Adrenal gland (tissue), 12 donors: ENCODE results near the gene BCDIN3D. TPM values are rescaled to one million over a fixed set of nuclear protein-coding genes. Genes with fewer than 3 reads are reported as not detected.

Experiments used
- DNase-seq, 7 donors: peaks; one replicate each; pipeline ENCODE4 v3.0.0-alpha.2; 2019 to 2020
- H3K27ac ChIP-seq, 5 donors: fragments of 200-600 bp; sonication (generic) in 4 of 5; 1 replicate in 3 of 5; 2 replicates in 2 of 5; pipeline versions ENCODE4 v1.5.1 to v1.8.0; 2016 to 2020; ENCODE audit warnings: mild to moderate bottlenecking in 1 of 5
- H3K27me3 ChIP-seq: fragments of 200-600 bp; 2 replicates; pipeline ENCODE4 v1.8.0; 2021
- H3K36me3 ChIP-seq, 2 donors: fragments of 200-600 bp; replicated peaks in 1 of 2; 1 replicate in 1 of 2; 2 replicates in 1 of 2; pipeline versions ENCODE4 v1.5.1 to v1.8.0; 2018 to 2022
- H3K4me1 ChIP-seq, 2 donors: fragments of 200-600 bp; replicated peaks in 1 of 2; 1 replicate in 1 of 2; 2 replicates in 1 of 2; pipeline versions ENCODE4 v1.5.1 to v1.8.0; 2018 to 2021
- H3K4me3 ChIP-seq, 4 donors: fragments of 200-600 bp; sonication (generic) in 3 of 4; one replicate each; pipeline ENCODE4 v1.5.1; 2016 to 2018
- H3K9me3 ChIP-seq, 3 donors: fragments of 200-600 bp; sonication (generic) in 1 of 3; replicated peaks in 1 of 3; 1 replicate in 2 of 3; 2 replicates in 1 of 3; pipeline versions ENCODE4 v1.5.1 to v1.8.0; 2016 to 2021
- CTCF ChIP-seq, 6 experiments: fragments of 450-650 bp in 4 of 6; fragments of 200-600 bp in 2 of 6; sonication (generic) in 1 of 6; IDR thresholded peaks; 1 replicate in 5 of 6; 2 replicates in 1 of 6; pipeline versions ENCODE4 v1.5.1 to v1.8.0; 2016 to 2021; ENCODE audit warnings: antibody characterized with exemption in 6 of 6, mild to moderate bottlenecking in 2 of 6, moderate library complexity in 1 of 6
- POLR2A ChIP-seq, 2 donors: fragments of 450-650 bp; IDR thresholded peaks; one replicate each; pipeline ENCODE4 v1.6.1; 2017; ENCODE audit warnings: antibody characterized with exemption in 2 of 2, mild to moderate bottlenecking in 2 of 2, moderate library complexity in 1 of 2
- WGBS, 4 donors: extraction: QIAGEN DNeasy Blood & Tissue Kit in 2 of 4; methylation state at CpG; one replicate each; pipeline versions ENCODE4 v1.1.5 to v1.1.7; 2013 to 2017; 5-methylcytosine and 5-hydroxymethylcytosine counted together
- intact Hi-C, 2 donors: fragments of 100-400 bp; cut with DNase I; formaldehyde crosslinking; loops; one replicate each; pipeline versions ENCODE4 v1.14.1 to v1.15.0; 2022 to 2023
- polyA plus RNA-seq, 3 donors: library from polyadenylated mRNA; stranded (reverse); fragments of 200-250 nt in 2 of 3; fragments of 350-450 nt in 1 of 3; fragmentation: Illumina TruSeq in 1 of 3; extraction: RNeasy Lipid Tissue Mini Kit (QIAGEN cat#74804) in 1 of 3; gene quantifications; one replicate each; pipeline ENCODE4 v1.2.3, GENCODE V29; 2013 to 2014
- total RNA-seq, 9 donors: library from RNA; depleted of rRNA in 4 of 9; stranded (reverse); fragments of >200 nt in 4 of 9; fragments of 120-200 nt in 1 of 9; fragmentation: NEBNext Ultra II Directional in 1 of 9; extraction: Animal tissue kit (Norgen Biotek cat#: 25700) in 1 of 9; gene quantifications; one replicate each; pipeline versions ENCODE4 v1.1.0 to v1.2.4, GENCODE V29; 2013 to 2023
- donor health status: healthy with polysubstance abuse.
- donor health status: Bipolar disorder and iron deficiency.
- donor health status: DM: yes; HTN: yes; CAD: no.
- donor health status: DM: no; HTN: no; CAD: no.
- donor health status: DM: no; HTN: no; CAD: no.
- donor health status: DM: yes; HTN: yes; CAD: no.

BCDIN3D gene
- total and polyA plus RNA-seq, 12 donors: 1.9 to 8.9 (median 4.8) TPM

GRCh38 chr12:49790741-49791555, 52.0 kb downstream of the BCDIN3D start:
- 76 to 87% (median 81%) methylated on average over 17 to 22 of the region's 22 CpGs for WGBS, 4 donors
- no peak for DNase-seq
- H3K4me3 ChIP-seq: no peak overlapping the region
- intact Hi-C loops: no loop called here
- no peaks in the 10 kb centered on the region for H3K27me3 ChIP-seq
- no peaks in the 10 kb centered on the region for H3K4me1 ChIP-seq
- H3K9me3 ChIP-seq: no peaks in the 10 kb centered on the region
- H3K36me3 ChIP-seq: peaks cover 0 to 42% of the 10 kb centered on the region in 2 donors
- TF ChIP-seq POLR2A (IDR thresholded peaks at IDR 0.05): no peak
- TF ChIP-seq CTCF (IDR thresholded peaks at IDR 0.05): no peak
- no peak overlapping the region for H3K27ac ChIP-seq

GRCh38 chr12:49789992-49790391, 52.9 kb downstream of the BCDIN3D start:
- no peak for DNase-seq
- peaks cover 0 to 34% of the 10 kb centered on the region in 2 donors for H3K36me3 ChIP-seq
- peaks cover under 1 to 3% of the 10 kb centered on the region in 2 donors for H3K4me1 ChIP-seq
- no peak overlapping the region for H3K27ac ChIP-seq
- no peaks in the 10 kb centered on the region for H3K27me3 ChIP-seq
- intact Hi-C loops: no loop called here
- H3K4me3 ChIP-seq: no peak overlapping the region
- H3K9me3 ChIP-seq: no peaks in the 10 kb centered on the region
- 78 to 100% (median 88%) methylated on average over 3 of the region's 3 CpGs for WGBS, 4 donors
- TF ChIP-seq POLR2A (IDR thresholded peaks at IDR 0.05) (no peak), CTCF (IDR thresholded peaks at IDR 0.05) (no peak)

GRCh38 chr12:49787672-49788071, 55.2 kb downstream of the BCDIN3D start:
- no peak overlapping the region for H3K4me3 ChIP-seq
- H3K9me3 ChIP-seq: no peaks in the 10 kb centered on the region
- H3K4me1 ChIP-seq: peaks cover 6 to 22% of the 10 kb centered on the region in 2 donors
- H3K27me3 ChIP-seq: no peaks in the 10 kb centered on the region
- TF ChIP-seq CTCF (IDR thresholded peaks at IDR 0.05) (no peak), POLR2A (IDR thresholded peaks at IDR 0.05) (no peak)
- 89 to 97% (median 92%) methylated on average over 2 of the region's 2 CpGs for WGBS, 4 donors
- intact Hi-C loops: no loop called here
- H3K27ac ChIP-seq: no peak overlapping the region
- peaks cover 0 to 17% of the 10 kb centered on the region in 2 donors for H3K36me3 ChIP-seq
- no peak for DNase-seq

Other genes with a start within 250 kb of the BCDIN3D start
- 1 to 10 TPM in 5 of 9 donors, under 1 TPM in 3, not detected in 1; 0.39 to 2.3 (median 1.1) TPM for gene FAM186B, start 237.5 kb downstream of the BCDIN3D start, total RNA-seq
- gene FAM186B, start 237.5 kb downstream of the BCDIN3D start, polyA plus RNA-seq: 1 to 10 TPM in 1 of 3 donors, under 1 TPM in 2; 0.29 to 1.3 (median 0.37) TPM
- 10 to 100 TPM in 7 of 9 donors, 1 to 10 TPM in 2; 7.2 to 44.8 (median 22.1) TPM for gene PRPF40B, start 219.5 kb downstream of the BCDIN3D start, total RNA-seq
- 100 to 1,000 TPM in 1 of 3 donors, 10 to 100 TPM in 1, 1 to 10 TPM in 1; 9.1 to 125 (median 83.6) TPM for gene PRPF40B, start 219.5 kb downstream of the BCDIN3D start, polyA plus RNA-seq
- gene FMNL3, start 135.7 kb downstream of the BCDIN3D start, total RNA-seq: 10 to 100 TPM in 8 of 9 donors, 1 to 10 TPM in 1; 7.7 to 24.1 (median 19.0) TPM
- 10 to 100 TPM in 1 of 3 donors, 1 to 10 TPM in 2; 4.7 to 11.5 (median 7.0) TPM for gene FMNL3, start 135.7 kb downstream of the BCDIN3D start, polyA plus RNA-seq
- 100 to 1,000 TPM; 580 to 874 (median 762) TPM for gene TMBIM6, start 101.5 kb downstream of the BCDIN3D start, total RNA-seq
- gene TMBIM6, start 101.5 kb downstream of the BCDIN3D start, polyA plus RNA-seq: 100 to 1,000 TPM; 134 to 769 (median 249) TPM
- gene NCKAP5L, start 14.7 kb downstream of the BCDIN3D start, total RNA-seq: 10 to 100 TPM; 16.4 to 58.2 (median 38.6) TPM
- gene NCKAP5L, start 14.7 kb downstream of the BCDIN3D start, polyA plus RNA-seq: 100 to 1,000 TPM in 1 of 3 donors, 10 to 100 TPM in 1, 1 to 10 TPM in 1; 5.5 to 143 (median 38.2) TPM
- 10 to 100 TPM in 3 of 9 donors, 1 to 10 TPM in 5, under 1 TPM in 1; 0.35 to 46.1 (median 3.1) TPM for gene FAIM2, start 60.8 kb upstream of the BCDIN3D start, total RNA-seq
- 10 to 100 TPM; 13.4 to 50.8 (median 45.9) TPM for gene FAIM2, start 60.8 kb upstream of the BCDIN3D start, polyA plus RNA-seq
- 10 to 100 TPM in 3 of 9 donors, 1 to 10 TPM in 3, under 1 TPM in 2, not detected in 1; 0.10 to 53.2 (median 4.6) TPM for gene AQP2, start 107.6 kb upstream of the BCDIN3D start, total RNA-seq
- 10 to 100 TPM in 1 of 3 donors, under 1 TPM in 2; 0.40 to 81.0 (median 0.61) TPM for gene AQP2, start 107.6 kb upstream of the BCDIN3D start, polyA plus RNA-seq
- 1 to 10 TPM in 2 of 9 donors, under 1 TPM in 6, not detected in 1; 0.22 to 1.5 (median 0.48) TPM for gene AQP5, start 118.8 kb upstream of the BCDIN3D start, total RNA-seq
- gene AQP5, start 118.8 kb upstream of the BCDIN3D start, polyA plus RNA-seq: 1 to 10 TPM; 1.5 to 2.6 (median 1.6) TPM
- under 1 TPM in 2 of 9 donors, not detected in 7; 0.28 to 0.29 TPM for gene AQP6, start 129.8 kb upstream of the BCDIN3D start, total RNA-seq
- gene AQP6, start 129.8 kb upstream of the BCDIN3D start, polyA plus RNA-seq: 1 to 10 TPM in 1 of 3 donors, under 1 TPM in 1, not detected in 1; 0.20 to 1.1 TPM
- 10 to 100 TPM in 2 of 9 donors, 1 to 10 TPM in 7; 5.0 to 28.4 (median 6.3) TPM for gene RACGAP1, start 182.4 kb upstream of the BCDIN3D start, total RNA-seq
- gene RACGAP1, start 182.4 kb upstream of the BCDIN3D start, polyA plus RNA-seq: 1 to 10 TPM; 1.3 to 5.0 (median 3.1) TPM
- gene ASIC1, start 214.5 kb upstream of the BCDIN3D start, total RNA-seq: 1 to 10 TPM in 2 of 9 donors, under 1 TPM in 6, not detected in 1; 0.65 to 1.2 (median 0.81) TPM
- gene ASIC1, start 214.5 kb upstream of the BCDIN3D start, polyA plus RNA-seq: 1 to 10 TPM in 1 of 3 donors, under 1 TPM in 2; 0.47 to 1.3 (median 0.71) TPM
- 10 to 100 TPM; 25.0 to 64.3 (median 49.6) TPM for gene SMARCD1, start 242.2 kb upstream of the BCDIN3D start, total RNA-seq
- gene SMARCD1, start 242.2 kb upstream of the BCDIN3D start, polyA plus RNA-seq: 10 to 100 TPM; 22.9 to 65.0 (median 24.0) TPM